Stimulated activated CD8-positive, alpha-beta memory T cell treated with anti-CD3 and anti-CD28 coated beads, Interleukin-4, amount 100 ng/mL, for 48 hours (primary cell): ENCODE measurements around the gene HSPB9.

ENCODE experiments used
- DNase-seq: peaks from one replicate; pipeline ENCODE4 v3.0.0-alpha.2; 2020

Gene HSPB9

GRCh38 chr17:42101513-42102292 lies 20.9 kb upstream of the HSPB9 start:
- peak; percentile 94 for DNase-seq

GRCh38 chr17:42103221-42103954 lies 19.2 kb upstream of the HSPB9 start:
- DNase-seq: no peak

DNA sequence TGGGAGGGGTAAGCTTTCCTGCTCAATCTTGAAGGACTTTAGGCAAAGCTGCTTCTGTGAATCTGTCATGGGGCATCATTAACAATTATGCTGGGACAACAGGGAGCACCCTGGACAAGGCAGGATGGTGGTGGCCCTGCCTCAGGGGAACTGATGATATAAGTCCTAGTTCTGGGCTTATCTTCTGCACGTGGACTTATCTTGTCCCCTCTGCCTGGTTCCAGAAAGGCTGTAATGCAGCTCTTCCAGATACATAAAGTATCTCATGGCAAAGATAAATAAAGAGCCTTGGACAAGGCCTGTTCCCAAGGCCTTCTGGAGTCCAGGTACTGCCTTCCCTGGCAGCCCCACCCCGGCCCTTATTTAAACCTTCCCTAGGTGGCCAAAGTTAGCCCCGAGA lies 18.3 kb upstream of the HSPB9 start:
- DNase-seq: no peak

GRCh38 chr17:42106009-42106408 lies 16.6 kb upstream of the HSPB9 start:
- no peak for DNase-seq

DNA sequence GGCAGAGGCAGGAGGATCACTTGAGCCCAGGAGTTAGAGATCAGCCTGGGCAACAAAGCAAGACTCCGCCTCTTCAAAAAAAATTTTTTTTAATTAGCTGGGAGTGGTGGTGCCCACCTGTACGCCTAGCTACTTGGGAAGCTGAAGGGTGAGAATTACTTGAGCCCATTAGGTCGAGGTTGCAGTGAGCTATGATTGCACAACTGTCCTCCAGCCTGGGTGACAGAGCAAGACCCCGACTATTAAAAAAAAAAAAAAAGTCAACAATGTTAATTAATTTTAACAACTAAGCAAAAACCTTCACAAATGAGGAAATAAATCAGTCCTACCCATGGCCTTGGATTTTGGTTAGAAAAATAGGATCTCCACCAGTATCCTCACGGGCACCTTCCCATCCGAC lies 15.5 kb upstream of the HSPB9 start:
- no peak for DNase-seq

- DNase-seq: peak; percentile 97
Measured at GRCh38 chr17:42107597-42108576, 14.7 kb upstream of the HSPB9 start.

DNA sequence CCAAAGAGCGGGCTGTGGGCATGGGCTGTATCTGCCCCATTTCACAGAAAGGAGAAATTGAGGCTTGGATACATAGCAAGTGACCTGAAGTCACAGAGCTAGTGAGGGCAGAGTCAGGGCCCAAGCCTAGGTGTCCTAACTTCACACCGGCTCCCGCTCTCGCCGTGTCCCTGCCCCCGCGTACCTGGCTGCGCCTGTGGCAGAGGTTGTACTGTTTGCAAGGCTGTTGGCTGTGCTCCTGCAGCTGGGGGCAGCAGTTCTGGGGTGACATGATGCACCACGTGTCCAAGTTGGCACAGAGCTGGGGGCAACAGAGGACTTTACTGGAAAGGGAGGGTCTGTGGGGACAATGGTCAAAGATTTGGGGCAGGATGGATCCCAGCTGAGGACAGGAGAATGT lies 13.5 kb upstream of the HSPB9 start:
- no peak for DNase-seq

- no peak for DNase-seq
Measured at GRCh38 chr17:42110301-42111264, 12.0 kb upstream of the HSPB9 start.

DNA sequence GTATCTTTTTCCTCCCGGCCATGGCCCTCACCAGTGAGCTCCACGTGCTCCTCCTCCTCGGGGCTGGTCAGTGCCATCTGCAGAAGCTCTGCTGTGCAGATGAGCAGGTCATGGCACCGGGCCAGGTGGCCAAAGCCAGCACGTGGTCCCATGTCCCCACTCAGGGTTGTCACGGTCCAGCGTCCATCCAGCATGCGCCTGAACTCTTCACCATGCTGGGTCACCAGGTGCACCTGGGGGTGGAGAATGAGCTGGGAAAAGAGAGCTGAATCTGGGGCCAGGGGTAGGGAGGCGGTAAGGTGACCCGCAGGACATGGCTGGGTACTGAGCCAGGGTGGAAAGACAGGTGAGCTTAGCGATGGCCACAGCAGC lies 11.4 kb upstream of the HSPB9 start:
- no peak for DNase-seq

DNA sequence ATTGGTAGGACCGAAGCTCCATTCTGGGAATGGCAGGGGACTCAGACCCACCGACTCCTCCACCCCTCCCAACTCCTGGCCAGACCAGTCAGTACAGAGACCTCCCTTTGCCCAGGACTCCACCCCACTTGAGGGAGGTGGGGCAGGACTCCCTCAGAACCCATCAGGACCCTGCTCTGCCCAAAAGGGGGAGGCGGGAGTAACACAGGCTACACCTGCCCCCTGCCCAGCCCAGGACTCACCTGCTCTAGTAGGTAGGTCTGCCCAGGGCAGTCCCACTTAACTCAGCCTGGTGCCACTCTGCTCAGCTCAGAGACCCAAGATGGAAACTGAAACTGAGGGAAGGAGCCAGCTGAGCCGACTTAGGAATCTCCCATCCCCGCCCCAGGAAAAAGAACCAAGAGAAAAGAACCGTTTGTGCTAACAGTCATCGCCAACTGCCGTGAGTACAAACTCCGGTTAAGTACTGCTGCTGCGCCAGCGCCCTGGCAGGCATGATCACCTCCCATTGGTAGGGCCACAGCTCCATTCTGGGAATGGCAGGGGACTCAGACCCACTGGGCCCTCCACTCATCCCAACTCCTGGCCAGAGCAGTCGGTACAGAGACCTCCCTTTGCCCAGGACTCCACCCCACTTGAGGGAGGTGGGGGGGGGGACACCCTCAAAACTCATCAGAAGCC lies 10.6 kb upstream of the HSPB9 start:
- DNase-seq: peak; percentile 49

DNA sequence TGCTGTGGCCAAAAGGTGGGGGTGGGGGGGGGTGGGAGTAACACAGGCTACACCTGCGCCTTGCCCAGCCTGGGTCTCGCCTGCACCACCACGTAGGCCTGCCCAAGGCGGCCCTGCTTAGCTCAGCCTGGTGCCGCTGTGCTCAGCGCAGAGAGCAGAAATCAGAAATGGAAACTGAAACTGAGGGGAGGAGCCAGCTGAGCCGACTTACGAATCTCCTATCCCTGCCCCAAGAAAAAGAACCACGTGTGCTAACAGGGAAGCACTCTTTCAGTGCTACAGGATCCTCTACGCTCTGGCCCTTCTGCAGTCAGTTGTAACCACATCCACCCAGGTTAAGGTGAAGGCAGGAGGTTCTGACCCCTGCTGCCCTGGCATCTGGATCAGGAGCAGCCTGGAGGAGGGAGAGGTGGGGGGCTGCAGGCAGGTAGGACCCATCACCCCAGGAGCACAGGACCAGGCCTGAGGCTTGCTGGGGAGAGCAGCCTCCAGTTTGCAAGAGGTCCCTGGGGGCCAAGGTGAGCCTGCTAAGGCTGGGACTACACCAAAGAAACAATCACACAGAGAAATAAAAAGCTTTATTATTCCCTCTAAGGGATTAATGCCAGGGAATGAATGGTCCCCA lies 9.9 kb upstream of the HSPB9 start, which contains the start of gene DHX58:
DHX58 (minus strand) TSS at position 163 of the 625 bp plus-strand sequence. CDS start 822 bp downstream, outside the sequence.
- DNase-seq: peak; percentile 81

DNA sequence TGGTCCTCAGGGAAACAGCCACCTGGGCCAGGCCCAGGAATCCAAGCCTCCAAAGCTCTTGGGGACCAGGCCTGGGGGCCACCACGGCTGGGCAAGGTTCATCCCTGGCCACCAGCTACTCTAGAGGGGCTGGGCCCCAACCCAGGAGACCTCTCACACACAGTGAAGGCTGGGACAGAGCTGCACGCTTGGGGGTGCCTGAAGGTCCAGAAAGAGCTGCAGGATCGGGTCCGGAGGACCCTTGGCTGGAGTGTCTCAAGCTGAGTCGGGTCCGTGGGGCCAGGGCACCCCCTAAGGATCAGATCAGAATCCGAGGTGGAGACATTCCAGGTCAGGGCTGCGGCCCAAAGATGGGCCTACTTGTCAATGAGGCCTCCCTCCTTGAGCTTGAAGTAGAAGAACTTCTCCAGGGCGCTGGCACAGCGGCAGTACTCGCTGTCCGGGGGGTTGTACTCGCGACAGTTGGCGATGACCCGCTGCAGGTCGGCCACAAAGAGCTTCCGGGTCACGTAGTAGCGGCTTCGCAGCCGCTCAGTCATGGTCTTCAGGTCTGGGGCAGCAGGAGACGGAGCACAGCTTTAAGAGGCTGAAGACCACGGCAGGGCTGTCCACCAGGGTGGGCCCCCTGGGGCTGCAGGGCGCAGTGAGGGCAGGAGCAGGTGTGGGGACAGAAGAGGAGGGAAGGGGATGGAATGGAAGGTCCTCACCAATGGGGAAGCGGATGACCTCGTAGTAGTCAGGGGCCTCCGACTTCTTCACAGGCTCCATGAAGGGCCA lies 9.1 kb upstream of the HSPB9 start:
- no peak for DNase-seq

- no peak for DNase-seq
Measured at GRCh38 chr17:42114118-42114517, 8.5 kb upstream of the HSPB9 start.

- DNase-seq: peak; percentile 85
Measured at GRCh38 chr17:42116705-42117396, 5.8 kb upstream of the HSPB9 start.

- no peak for DNase-seq
Measured at GRCh38 chr17:42117397-42118125, 5.0 kb upstream of the HSPB9 start.

DNA sequence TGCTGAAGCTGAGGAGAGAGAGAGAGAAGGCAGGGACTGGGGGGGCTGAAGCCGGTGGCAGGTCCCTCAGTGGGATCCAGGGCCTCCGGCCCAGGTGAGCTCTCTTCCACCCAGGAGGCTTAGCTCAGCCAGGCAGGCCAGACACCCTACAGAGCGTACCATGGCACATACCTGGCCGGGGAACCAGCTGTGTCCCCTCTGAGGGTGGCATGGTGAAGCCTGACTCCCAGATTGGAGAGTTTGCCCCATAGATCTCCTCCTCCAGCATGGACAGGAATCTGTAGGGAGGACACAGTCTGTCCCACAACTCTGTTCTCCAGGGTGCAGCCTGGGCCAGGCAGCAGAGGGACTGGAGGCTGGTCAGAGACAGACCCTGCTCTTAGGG lies 4.5 kb upstream of the HSPB9 start:
- no peak for DNase-seq

DNA sequence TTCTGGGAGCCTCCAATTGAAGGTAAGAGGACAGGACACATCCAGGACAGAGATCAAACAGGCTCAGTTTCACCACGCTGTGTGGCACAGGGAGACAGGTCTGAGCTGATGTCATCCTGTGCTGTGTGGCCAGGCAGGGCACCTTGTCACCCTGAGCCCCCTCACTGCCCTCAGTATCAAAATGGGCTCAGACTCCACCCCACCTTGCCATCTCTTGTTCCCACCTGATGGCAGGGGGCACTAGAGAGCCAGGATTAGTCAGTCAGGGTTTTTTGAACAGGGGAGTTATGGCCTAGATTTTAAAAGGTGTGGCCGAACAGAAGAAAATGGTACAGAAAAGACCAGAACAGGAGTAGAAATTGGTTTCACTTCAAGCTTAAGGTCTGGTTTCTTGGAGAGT lies 4.1 kb upstream of the HSPB9 start:
- peak; percentile 60 for DNase-seq

GRCh38 chr17:42119301-42119700 lies 3.3 kb upstream of the HSPB9 start:
- DNase-seq: no peak
